ENCODE measurements around the gene LDB2. TPM values are rescaled to one million over a fixed set of nuclear protein-coding genes. Genes with fewer than 3 reads are reported as not detected.

Gene LDB2
- total RNA-seq, 1 experiment from 2014 or later = not detected

- no peak for DNase-seq (ENCODE audit: extremely low read depth, low read depth)
These were observed 89.4 kb downstream of the LDB2 start for GRCh38 chr4:16809064-16809463.

- DNase-seq (ENCODE audit: extremely low read depth, low read depth) = no peak
These were observed 91.1 kb downstream of the LDB2 start for GRCh38 chr4:16807355-16807754.

GRCh38 chr4:16804581-16804980, 93.9 kb downstream of the LDB2 start:
- no peak for DNase-seq (ENCODE audit: extremely low read depth, low read depth)

GRCh38 chr4:16802044-16802443, 96.4 kb downstream of the LDB2 start:
- no peak for DNase-seq (ENCODE audit: extremely low read depth, low read depth)

GRCh38 chr4:16801356-16801755, 97.1 kb downstream of the LDB2 start:
- DNase-seq (ENCODE audit: extremely low read depth, low read depth) = no peak

- no peak for DNase-seq (ENCODE audit: extremely low read depth, low read depth)
These were observed 103.5 kb downstream of the LDB2 start for GRCh38 chr4:16794816-16795445.

- no peak for DNase-seq (ENCODE audit: extremely low read depth, low read depth)
These were observed 107.0 kb downstream of the LDB2 start for GRCh38 chr4:16791460-16791859.

GRCh38 chr4:16790508-16790907, 107.9 kb downstream of the LDB2 start:
- DNase-seq (ENCODE audit: extremely low read depth, low read depth) = no peak

GRCh38 chr4:16788868-16789267, 109.6 kb downstream of the LDB2 start:
- no peak for DNase-seq (ENCODE audit: extremely low read depth, low read depth)

- DNase-seq (ENCODE audit: extremely low read depth, low read depth) = no peak
These were observed 112.5 kb downstream of the LDB2 start for GRCh38 chr4:16785793-16786527.

GRCh38 chr4:16783119-16783518, 115.3 kb downstream of the LDB2 start:
- DNase-seq (ENCODE audit: extremely low read depth, low read depth) = no peak

GRCh38 chr4:16779028-16779675, 119.3 kb downstream of the LDB2 start:
- no peak for DNase-seq (ENCODE audit: extremely low read depth, low read depth)

- DNase-seq (ENCODE audit: extremely low read depth, low read depth) = no peak
These were observed 120.7 kb downstream of the LDB2 start for GRCh38 chr4:16777726-16778125.

GRCh38 chr4:16775411-16776154, 122.9 kb downstream of the LDB2 start:
- DNase-seq (ENCODE audit: extremely low read depth, low read depth) = no peak

- no peak for DNase-seq (ENCODE audit: extremely low read depth, low read depth)
These were observed 126.0 kb downstream of the LDB2 start for GRCh38 chr4:16772366-16772850.

- no peak for DNase-seq (ENCODE audit: extremely low read depth, low read depth)
These were observed 127.6 kb downstream of the LDB2 start for GRCh38 chr4:16770710-16771285.

- DNase-seq (ENCODE audit: extremely low read depth, low read depth) = no peak
These were observed 130.6 kb downstream of the LDB2 start for GRCh38 chr4:16767861-16768260.

- DNase-seq (ENCODE audit: extremely low read depth, low read depth) = no peak
These were observed 131.2 kb downstream of the LDB2 start for GRCh38 chr4:16767251-16767650.

GRCh38 chr4:16765546-16765945, 132.9 kb downstream of the LDB2 start:
- no peak for DNase-seq (ENCODE audit: extremely low read depth, low read depth)

GRCh38 chr4:16764622-16765021, 133.8 kb downstream of the LDB2 start:
- DNase-seq (ENCODE audit: extremely low read depth, low read depth) = no peak

Measured in NCI-H460 (cell line).